DND-41 (cell line): Measurements from ENCODE around the gene TRAPPC2.

Experiments
- ATAC-seq: fragments of 200-7000 bp; cut with Tn5 transposase; 3 replicates; pipeline ENCODE4 v1.9.1; 2021; ENCODE audit warnings: low read depth; ENCODE audit not compliant: insufficient read depth
- DNase-seq: peaks from one replicate; pipeline ENCODE4 v3.0.0-alpha.2; 2020
- H2AFZ ChIP-seq: 2 replicates; pipeline ENCODE4 v1.6.0; 2012; ENCODE audit warnings: low read depth, low read length
- H3K27ac ChIP-seq: 2 replicates; pipeline ENCODE4 v1.5.1; 2012; ENCODE audit warnings: low read length, inconsistent platforms
- H3K27me3 ChIP-seq: fragments of 200-600 bp; sonication (generic); 2 replicates; pipeline ENCODE4 v1.6.0; 2012; ENCODE audit warnings: low read length, mild to moderate bottlenecking, inconsistent platforms; ENCODE audit not compliant: insufficient read depth, poor library complexity
- H3K36me3 ChIP-seq: 2 replicates; pipeline ENCODE4 v1.5.1; 2012; ENCODE audit warnings: low read length, inconsistent platforms; ENCODE audit not compliant: insufficient read depth
- H3K4me1 ChIP-seq: 2 replicates; pipeline ENCODE4 v1.5.1; 2012; ENCODE audit warnings: mild to moderate bottlenecking, low read length; ENCODE audit not compliant: insufficient read depth
- H3K4me2 ChIP-seq: 2 replicates; pipeline ENCODE4 v1.6.0; 2012; ENCODE audit warnings: mild to moderate bottlenecking, moderate library complexity, low read length, inconsistent platforms; ENCODE audit not compliant: insufficient read depth
- H3K4me3 ChIP-seq, 2 experiments: fragments of 200-600 bp in 1 of 2; shearing (Covaris generic) in 1 of 2; 2 replicates each; pipeline ENCODE4 v1.5.1; 2012 to 2016; ENCODE audit warnings: inconsistent platforms in 2 of 2, low read length in 2 of 2, mild to moderate bottlenecking in 2 of 2, low read depth in 1 of 2, moderate library complexity in 1 of 2
- H3K79me2 ChIP-seq: 2 replicates; pipeline ENCODE4 v1.6.0; 2012; ENCODE audit warnings: low read length, inconsistent platforms; ENCODE audit not compliant: insufficient read depth
- H3K9ac ChIP-seq: 2 replicates; pipeline ENCODE4 v1.6.0; 2012; ENCODE audit warnings: low read depth, mild to moderate bottlenecking, inconsistent platforms, low read length, moderate library complexity
- H3K9me3 ChIP-seq: 2 replicates; pipeline ENCODE4 v1.5.1; 2012; ENCODE audit warnings: low read length, moderate library complexity, mild to moderate bottlenecking, inconsistent platforms; ENCODE audit not compliant: insufficient read depth, severe bottlenecking
- H4K20me1 ChIP-seq: 2 replicates; pipeline ENCODE4 v1.6.0; 2012; ENCODE audit warnings: low read length; ENCODE audit not compliant: insufficient read depth
- CTCF ChIP-seq: IDR thresholded peaks from 2 replicates; pipeline ENCODE4 v1.5.1; 2012; ENCODE audit warnings: borderline replicate concordance, low read length, moderate library complexity, mild to moderate bottlenecking; ENCODE audit not compliant: poor library complexity, severe bottlenecking; ENCODE audit errors: extremely low read depth
- EZH2 ChIP-seq: IDR thresholded peaks from 3 replicates; pipeline ENCODE4 v1.6.1; 2012; ENCODE audit warnings: borderline replicate concordance, low read depth, mild to moderate bottlenecking, moderate library complexity, low read length, inconsistent platforms; ENCODE audit not compliant: severe bottlenecking

Gene TRAPPC2

GRCh38 chrX:13717700-13718472, 16.5 kb downstream of the TRAPPC2 start:
- no peak overlapping the region for H3K4me2 ChIP-seq
- peaks cover 43% of the 10 kb centered on the region for H3K36me3 ChIP-seq
- DNase-seq (no peak), ATAC-seq (no peak)
- H2AFZ ChIP-seq, result no peak overlapping the region
- no peak overlapping the region for H3K4me3 ChIP-seq
- TF ChIP-seq EZH2, result no peak
- TF ChIP-seq CTCF, result no peak
- H3K79me2 ChIP-seq, result peaks cover 28% of the 10 kb centered on the region
- H3K4me1 ChIP-seq, result no peaks in the 10 kb centered on the region
- H3K27me3 ChIP-seq, result no peaks in the 10 kb centered on the region
- H4K20me1 ChIP-seq, result no peaks in the 10 kb centered on the region; the same call in 1 of the 2 replicates
- no peak overlapping the region for H3K27ac ChIP-seq
- no peaks in the 10 kb centered on the region for H3K9me3 ChIP-seq
- H3K9ac ChIP-seq, result no peak overlapping the region

- no peak for DNase-seq
- TF ChIP-seq CTCF (no peak), EZH2 (no peak)
- no peak for ATAC-seq
- no peak overlapping the region for H3K4me3 ChIP-seq
- H3K27ac ChIP-seq, result no peak overlapping the region
- H3K4me1 ChIP-seq, result no peaks in the 10 kb centered on the region
- peaks cover 23% of the 10 kb centered on the region; the same call in 1 of the 2 replicates for H3K79me2 ChIP-seq
- no peak overlapping the region for H3K9ac ChIP-seq
- peaks cover 45% of the 10 kb centered on the region for H3K36me3 ChIP-seq
- no peaks in the 10 kb centered on the region; the same call in 1 of the 2 replicates for H4K20me1 ChIP-seq
- H3K27me3 ChIP-seq, result no peaks in the 10 kb centered on the region
- H3K4me2 ChIP-seq, result no peak overlapping the region
- no peak overlapping the region for H2AFZ ChIP-seq
- no peaks in the 10 kb centered on the region for H3K9me3 ChIP-seq
Observed at GRCh38 chrX:13716905-13717304, 17.5 kb downstream of the TRAPPC2 start.

GRCh38 chrX:13716455-13716854, 18.0 kb downstream of the TRAPPC2 start:
- no peak overlapping the region for H3K9ac ChIP-seq
- no peaks in the 10 kb centered on the region for H3K4me1 ChIP-seq
- no peak for ATAC-seq
- no peaks in the 10 kb centered on the region for H3K27me3 ChIP-seq
- no peaks in the 10 kb centered on the region for H3K9me3 ChIP-seq
- no peak overlapping the region for H3K27ac ChIP-seq
- no peak overlapping the region for H3K4me3 ChIP-seq
- no peak overlapping the region for H3K4me2 ChIP-seq
- H2AFZ ChIP-seq, result no peak overlapping the region
- H3K79me2 ChIP-seq, result peaks cover 22% of the 10 kb centered on the region; the same call in 1 of the 2 replicates
- no peak for DNase-seq
- TF ChIP-seq CTCF (no peak), EZH2 (no peak)
- H3K36me3 ChIP-seq, result peaks cover 49% of the 10 kb centered on the region
- no peaks in the 10 kb centered on the region; the same call in 1 of the 2 replicates for H4K20me1 ChIP-seq
